ENCODE results near the gene NAA10.

DNA sequence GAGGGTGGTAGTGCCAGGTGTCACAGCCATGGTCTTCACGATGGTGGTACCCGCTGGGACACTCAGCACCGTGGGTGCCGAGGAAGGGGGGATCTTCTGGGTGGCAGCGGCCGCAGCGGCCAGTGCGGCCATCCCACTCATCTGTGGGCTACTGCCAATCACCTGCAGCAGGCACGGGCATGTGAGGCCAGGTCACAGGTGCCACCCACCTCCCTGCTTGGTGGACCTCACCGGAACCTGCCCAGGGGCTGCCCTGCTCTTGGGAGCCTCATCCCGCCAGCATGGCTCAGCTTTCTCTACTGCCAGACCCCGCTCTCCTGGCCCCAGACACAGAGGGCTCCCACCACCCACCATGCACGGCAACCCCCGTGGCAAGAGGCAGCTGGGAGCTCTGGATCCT, 23.8 kb upstream of the NAA10 start:
- TF ChIP-seq, protein P1, sequence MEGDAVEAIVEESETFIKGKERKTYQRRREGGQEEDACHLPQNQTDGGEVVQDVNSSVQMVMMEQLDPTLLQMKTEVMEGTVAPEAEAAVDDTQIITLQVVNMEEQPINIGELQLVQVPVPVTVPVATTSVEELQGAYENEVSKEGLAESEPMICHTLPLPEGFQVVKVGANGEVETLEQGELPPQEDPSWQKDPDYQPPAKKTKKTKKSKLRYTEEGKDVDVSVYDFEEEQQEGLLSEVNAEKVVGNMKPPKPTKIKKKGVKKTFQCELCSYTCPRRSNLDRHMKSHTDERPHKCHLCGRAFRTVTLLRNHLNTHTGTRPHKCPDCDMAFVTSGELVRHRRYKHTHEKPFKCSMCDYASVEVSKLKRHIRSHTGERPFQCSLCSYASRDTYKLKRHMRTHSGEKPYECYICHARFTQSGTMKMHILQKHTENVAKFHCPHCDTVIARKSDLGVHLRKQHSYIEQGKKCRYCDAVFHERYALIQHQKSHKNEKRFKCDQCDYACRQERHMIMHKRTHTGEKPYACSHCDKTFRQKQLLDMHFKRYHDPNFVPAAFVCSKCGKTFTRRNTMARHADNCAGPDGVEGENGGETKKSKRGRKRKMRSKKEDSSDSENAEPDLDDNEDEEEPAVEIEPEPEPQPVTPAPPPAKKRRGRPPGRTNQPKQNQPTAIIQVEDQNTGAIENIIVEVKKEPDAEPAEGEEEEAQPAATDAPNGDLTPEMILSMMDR (IDR thresholded peaks at IDR 0.05) = no peak
- no peak for TF ChIP-seq POLR2A (IDR thresholded peaks at IDR 0.05)

Data from heart left ventricle (tissue), 13 donors.